ENCODE data around the gene IL23A. TPM values are rescaled to one million over a fixed set of nuclear protein-coding genes. Genes with fewer than 3 reads are reported as not detected.

The IL23A gene
- total and polyA plus RNA-seq, 2 of the 13 experiments (the other 11 are each of a cell fraction or from before 2014, with no cell fraction given), result 0.33 to 0.35 TPM

DNA sequence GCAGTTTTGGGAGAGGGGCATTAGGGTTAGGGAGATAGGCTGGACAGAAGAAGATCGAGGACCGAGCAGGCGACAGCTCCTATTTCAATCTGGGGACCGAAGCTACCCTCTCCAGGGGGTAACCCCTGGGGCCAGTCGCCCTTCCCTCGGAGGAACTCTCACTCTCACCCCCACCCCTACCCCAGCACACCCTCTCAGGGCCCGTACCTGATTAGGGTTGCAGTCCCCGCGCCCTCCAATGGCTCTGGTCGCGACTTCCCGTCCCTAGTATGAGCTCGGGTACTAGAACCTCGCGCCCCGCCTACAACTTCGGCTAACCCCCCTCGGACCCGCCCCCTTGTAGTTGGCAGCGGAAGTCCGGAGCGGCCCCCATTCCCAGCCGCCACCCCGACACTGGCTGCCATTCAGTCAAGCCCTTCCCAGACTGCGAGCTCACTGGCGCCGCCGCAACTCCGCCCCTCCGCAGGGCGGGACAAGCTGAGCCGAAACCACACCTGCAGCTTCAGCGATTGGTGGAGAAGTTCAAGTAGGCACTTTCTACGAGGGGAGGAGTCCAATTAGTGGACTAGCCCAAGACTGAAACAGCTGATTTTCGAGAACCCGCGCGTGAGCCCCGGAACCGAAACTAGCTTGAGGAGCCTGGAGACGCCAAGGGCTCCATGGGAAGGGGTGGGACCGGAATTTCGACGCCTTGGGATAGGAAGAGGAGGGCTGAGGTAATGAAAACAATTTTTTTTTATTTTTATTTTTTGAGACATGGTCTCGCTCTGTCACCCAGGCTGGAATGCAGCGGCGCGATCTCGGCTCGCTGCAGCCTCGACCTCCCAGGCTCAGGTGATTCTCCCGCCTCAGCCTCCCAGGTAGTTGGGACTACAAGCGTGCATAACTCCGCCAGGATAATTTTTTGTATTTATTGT is 21.4 kb downstream of the IL23A start, which contains the start of gene STAT2 (continued):
- TF ChIP-seq, protein P1, sequence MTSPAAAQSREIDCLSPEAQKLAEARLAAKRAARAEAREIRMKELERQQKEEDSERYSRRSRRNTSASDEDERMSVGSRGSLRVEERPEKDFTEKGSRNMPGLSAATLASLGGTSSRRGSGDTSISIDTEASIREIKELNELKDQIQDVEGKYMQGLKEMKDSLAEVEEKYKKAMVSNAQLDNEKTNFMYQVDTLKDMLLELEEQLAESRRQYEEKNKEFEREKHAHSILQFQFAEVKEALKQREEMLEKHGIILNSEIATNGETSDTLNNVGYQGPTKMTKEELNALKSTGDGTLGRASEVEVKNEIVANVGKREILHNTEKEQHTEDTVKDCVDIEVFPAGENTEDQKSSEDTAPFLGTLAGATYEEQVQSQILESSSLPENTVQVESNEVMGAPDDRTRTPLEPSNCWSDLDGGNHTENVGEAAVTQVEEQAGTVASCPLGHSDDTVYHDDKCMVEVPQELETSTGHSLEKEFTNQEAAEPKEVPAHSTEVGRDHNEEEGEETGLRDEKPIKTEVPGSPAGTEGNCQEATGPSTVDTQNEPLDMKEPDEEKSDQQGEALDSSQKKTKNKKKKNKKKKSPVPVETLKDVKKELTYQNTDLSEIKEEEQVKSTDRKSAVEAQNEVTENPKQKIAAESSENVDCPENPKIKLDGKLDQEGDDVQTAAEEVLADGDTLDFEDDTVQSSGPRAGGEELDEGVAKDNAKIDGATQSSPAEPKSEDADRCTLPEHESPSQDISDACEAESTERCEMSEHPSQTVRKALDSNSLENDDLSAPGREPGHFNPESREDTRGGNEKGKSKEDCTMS (CRISPR knock-in tag; conservative IDR thresholded peaks at IDR 0.05), result no peak
- TF ChIP-seq, protein P2, sequence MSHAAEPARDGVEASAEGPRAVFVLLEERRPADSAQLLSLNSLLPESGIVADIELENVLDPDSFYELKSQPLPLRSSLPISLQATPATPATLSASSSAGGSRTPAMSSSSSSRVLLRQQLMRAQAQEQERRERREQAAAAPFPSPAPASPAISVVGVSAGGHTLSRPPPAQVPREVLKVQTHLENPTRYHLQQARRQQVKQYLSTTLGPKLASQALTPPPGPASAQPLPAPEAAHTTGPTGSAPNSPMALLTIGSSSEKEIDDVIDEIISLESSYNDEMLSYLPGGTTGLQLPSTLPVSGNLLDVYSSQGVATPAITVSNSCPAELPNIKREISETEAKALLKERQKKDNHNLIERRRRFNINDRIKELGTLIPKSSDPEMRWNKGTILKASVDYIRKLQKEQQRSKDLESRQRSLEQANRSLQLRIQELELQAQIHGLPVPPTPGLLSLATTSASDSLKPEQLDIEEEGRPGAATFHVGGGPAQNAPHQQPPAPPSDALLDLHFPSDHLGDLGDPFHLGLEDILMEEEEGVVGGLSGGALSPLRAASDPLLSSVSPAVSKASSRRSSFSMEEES (CRISPR knock-in tag; IDR thresholded peaks at IDR 0.05), result 0 out of 2 replicates have a peak, but pooled peaks have one; percentile 37
- no peak for TF ChIP-seq ZNF562 (CRISPR knock-in tag; IDR thresholded peaks at IDR 0.05; ENCODE audit: borderline replicate concordance)
- TF ChIP-seq, protein P3, sequence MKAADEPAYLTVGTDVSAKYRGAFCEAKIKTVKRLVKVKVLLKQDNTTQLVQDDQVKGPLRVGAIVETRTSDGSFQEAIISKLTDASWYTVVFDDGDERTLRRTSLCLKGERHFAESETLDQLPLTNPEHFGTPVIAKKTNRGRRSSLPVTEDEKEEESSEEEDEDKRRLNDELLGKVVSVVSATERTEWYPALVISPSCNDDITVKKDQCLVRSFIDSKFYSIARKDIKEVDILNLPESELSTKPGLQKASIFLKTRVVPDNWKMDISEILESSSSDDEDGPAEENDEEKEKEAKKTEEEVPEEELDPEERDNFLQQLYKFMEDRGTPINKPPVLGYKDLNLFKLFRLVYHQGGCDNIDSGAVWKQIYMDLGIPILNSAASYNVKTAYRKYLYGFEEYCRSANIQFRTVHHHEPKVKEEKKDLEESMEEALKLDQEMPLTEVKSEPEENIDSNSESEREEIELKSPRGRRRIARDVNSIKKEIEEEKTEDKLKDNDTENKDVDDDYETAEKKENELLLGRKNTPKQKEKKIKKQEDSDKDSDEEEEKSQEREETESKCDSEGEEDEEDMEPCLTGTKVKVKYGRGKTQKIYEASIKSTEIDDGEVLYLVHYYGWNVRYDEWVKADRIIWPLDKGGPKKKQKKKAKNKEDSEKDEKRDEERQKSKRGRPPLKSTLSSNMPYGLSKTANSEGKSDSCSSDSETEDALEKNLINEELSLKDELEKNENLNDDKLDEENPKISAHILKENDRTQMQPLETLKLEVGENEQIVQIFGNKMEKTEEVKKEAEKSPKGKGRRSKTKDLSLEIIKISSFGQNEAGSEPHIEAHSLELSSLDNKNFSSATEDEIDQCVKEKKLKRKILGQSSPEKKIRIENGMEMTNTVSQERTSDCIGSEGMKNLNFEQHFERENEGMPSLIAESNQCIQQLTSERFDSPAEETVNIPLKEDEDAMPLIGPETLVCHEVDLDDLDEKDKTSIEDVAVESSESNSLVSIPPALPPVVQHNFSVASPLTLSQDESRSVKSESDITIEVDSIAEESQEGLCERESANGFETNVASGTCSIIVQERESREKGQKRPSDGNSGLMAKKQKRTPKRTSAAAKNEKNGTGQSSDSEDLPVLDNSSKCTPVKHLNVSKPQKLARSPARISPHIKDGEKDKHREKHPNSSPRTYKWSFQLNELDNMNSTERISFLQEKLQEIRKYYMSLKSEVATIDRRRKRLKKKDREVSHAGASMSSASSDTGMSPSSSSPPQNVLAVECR (CRISPR knock-in tag; IDR thresholded peaks at IDR 0.05; ENCODE audit: borderline replicate concordance), result peak; percentile 83; the same call in 1 of the 2 replicates
- TF ChIP-seq, protein P4, sequence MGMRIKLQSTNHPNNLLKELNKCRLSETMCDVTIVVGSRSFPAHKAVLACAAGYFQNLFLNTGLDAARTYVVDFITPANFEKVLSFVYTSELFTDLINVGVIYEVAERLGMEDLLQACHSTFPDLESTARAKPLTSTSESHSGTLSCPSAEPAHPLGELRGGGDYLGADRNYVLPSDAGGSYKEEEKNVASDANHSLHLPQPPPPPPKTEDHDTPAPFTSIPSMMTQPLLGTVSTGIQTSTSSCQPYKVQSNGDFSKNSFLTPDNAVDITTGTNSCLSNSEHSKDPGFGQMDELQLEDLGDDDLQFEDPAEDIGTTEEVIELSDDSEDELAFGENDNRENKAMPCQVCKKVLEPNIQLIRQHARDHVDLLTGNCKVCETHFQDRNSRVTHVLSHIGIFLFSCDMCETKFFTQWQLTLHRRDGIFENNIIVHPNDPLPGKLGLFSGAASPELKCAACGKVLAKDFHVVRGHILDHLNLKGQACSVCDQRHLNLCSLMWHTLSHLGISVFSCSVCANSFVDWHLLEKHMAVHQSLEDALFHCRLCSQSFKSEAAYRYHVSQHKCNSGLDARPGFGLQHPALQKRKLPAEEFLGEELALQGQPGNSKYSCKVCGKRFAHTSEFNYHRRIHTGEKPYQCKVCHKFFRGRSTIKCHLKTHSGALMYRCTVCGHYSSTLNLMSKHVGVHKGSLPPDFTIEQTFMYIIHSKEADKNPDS (CRISPR knock-in tag; IDR thresholded peaks at IDR 0.05), result no peak
- peak; percentile 82 for TF ChIP-seq ATF1 (CRISPR knock-in tag; IDR thresholded peaks at IDR 0.05)
- TF ChIP-seq, protein P5, sequence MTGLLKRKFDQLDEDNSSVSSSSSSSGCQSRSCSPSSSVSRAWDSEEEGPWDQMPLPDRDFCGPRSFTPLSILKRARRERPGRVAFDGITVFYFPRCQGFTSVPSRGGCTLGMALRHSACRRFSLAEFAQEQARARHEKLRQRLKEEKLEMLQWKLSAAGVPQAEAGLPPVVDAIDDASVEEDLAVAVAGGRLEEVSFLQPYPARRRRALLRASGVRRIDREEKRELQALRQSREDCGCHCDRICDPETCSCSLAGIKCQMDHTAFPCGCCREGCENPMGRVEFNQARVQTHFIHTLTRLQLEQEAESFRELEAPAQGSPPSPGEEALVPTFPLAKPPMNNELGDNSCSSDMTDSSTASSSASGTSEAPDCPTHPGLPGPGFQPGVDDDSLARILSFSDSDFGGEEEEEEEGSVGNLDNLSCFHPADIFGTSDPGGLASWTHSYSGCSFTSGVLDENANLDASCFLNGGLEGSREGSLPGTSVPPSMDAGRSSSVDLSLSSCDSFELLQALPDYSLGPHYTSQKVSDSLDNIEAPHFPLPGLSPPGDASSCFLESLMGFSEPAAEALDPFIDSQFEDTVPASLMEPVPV (CRISPR knock-in tag; IDR thresholded peaks at IDR 0.05), result 0 out of 2 replicates have a peak, but pooled peaks have one; percentile 25
- peak; percentile 75 for TF ChIP-seq SNAPC2 (CRISPR knock-in tag; IDR thresholded peaks at IDR 0.05)
- TF ChIP-seq, protein P6, sequence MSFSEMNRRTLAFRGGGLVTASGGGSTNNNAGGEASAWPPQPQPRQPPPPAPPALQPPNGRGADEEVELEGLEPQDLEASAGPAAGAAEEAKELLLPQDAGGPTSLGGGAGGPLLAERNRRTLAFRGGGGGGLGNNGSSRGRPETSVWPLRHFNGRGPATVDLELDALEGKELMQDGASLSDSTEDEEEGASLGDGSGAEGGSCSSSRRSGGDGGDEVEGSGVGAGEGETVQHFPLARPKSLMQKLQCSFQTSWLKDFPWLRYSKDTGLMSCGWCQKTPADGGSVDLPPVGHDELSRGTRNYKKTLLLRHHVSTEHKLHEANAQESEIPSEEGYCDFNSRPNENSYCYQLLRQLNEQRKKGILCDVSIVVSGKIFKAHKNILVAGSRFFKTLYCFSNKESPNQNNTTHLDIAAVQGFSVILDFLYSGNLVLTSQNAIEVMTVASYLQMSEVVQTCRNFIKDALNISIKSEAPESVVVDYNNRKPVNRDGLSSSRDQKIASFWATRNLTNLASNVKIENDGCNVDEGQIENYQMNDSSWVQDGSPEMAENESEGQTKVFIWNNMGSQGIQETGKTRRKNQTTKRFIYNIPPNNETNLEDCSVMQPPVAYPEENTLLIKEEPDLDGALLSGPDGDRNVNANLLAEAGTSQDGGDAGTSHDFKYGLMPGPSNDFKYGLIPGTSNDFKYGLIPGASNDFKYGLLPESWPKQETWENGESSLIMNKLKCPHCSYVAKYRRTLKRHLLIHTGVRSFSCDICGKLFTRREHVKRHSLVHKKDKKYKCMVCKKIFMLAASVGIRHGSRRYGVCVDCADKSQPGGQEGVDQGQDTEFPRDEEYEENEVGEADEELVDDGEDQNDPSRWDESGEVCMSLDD (CRISPR knock-in tag; IDR thresholded peaks at IDR 0.05; ENCODE audit: borderline replicate concordance), result peak; percentile 78; the same call in 1 of the 2 replicates

Measured in HepG2 (cell line).